ENCODE results near the gene LETM1.

The LETM1 gene

GRCh38 chr4:1856071-1856942 lies at the start of gene LETM1:
LETM1 (minus strand) TSS chr4:1856156; CDS start chr4:1855950, 206 bp downstream.
- peak; percentile 61 for DNase-seq

GRCh38 chr4:1904042-1904441 lies 48.1 kb upstream of the LETM1 start:
- no peak for DNase-seq

- no peak for DNase-seq
Measured at GRCh38 chr4:1903035-1903434, 47.1 kb upstream of the LETM1 start.

DNA sequence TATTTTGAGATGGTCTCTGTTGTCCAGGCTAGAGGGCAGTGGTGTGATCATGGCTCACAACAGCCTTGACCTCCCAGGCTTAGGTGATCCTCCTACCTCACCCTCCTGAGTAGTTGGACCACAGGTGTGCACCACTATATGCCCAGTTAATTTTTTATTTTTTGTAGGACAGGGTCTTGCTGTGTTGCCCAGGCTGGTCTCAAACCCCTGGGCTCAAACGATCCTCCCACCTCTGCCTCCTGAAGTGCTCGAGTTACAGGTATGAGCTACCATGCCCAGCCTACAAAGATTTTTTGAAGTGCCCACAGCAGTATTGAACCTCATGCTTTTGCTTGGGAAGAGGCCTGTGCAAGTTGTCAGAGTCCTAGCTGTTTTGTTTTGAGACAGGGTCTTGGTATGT lies 46.3 kb upstream of the LETM1 start:
- DNase-seq = no peak

GRCh38 chr4:1901127-1901526 lies 45.2 kb upstream of the LETM1 start:
- DNase-seq = no peak

- DNase-seq = no peak
Measured at GRCh38 chr4:1900624-1901023, 44.7 kb upstream of the LETM1 start.

DNA sequence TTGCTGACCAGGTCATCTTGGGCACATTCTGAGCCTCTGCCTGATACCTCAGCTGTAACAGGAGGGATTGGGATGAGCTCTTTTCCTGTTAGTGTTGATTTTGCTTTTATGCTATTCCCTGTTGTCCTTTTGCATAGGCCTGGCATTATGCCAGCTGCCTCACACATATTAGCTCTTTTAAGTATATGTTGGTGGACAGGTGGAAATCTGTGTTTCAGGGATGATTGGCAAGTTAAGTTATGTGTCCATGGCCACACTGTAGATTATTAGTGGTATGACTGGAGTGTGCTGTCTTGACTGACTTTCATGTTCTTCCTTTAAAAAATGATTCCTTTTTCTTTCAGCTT lies 44.1 kb upstream of the LETM1 start:
- DNase-seq = no peak

DNA sequence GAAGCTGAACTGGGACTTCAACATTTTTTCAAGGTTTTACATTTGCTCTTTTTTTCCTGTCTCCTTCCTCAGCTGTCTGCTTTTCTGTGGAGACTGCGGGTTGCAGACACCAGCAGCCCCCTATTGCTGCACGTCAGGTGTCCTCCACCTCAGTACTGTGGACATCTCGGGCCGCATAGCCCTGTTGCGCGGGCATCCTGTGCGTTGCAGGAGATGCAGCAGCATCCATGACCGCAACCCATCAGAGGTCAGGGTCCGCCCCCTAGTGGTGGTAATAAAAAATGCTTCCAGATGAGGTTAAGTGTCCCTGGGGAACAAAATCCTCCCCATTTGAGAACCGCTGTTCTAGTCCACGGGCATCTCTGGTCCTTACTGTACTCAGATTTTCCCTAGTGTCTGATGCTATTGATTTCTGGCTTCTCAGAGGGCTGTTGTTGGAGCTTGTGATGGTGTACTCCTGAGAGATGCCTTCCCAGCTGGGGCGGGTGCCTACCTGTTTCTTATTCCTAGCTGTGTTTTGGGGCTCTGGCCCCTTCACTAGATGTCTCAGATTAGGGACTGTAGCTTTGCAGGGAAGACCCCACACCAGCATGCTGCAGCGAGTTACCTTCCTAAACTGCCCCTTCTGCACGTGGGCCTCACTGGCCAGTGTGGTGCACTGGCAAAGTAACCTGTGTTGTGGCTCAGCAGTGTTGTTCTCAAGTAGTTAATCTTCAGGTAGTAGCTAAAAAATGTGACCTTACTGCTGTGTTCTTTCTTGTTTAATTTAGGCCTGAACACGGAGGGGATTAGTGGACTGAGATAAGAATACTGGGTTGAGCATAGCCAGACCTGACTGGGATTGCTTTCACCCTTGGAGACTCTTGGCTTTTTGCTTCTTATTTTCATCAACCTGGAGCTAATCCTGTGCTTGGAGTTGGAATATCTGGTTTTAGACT lies 43.5 kb upstream of the LETM1 start:
- DNase-seq = peak; percentile 3

GRCh38 chr4:1898681-1899080 lies 42.7 kb upstream of the LETM1 start:
- no peak for DNase-seq

GRCh38 chr4:1898007-1898406 lies 42.1 kb upstream of the LETM1 start:
- no peak for DNase-seq

- DNase-seq = no peak
Measured at GRCh38 chr4:1896658-1896991, 40.7 kb upstream of the LETM1 start.

GRCh38 chr4:1895971-1896657 lies 40.2 kb upstream of the LETM1 start:
- no peak for DNase-seq

- DNase-seq = no peak
Measured at GRCh38 chr4:1890979-1891570, 35.1 kb upstream of the LETM1 start.

DNA sequence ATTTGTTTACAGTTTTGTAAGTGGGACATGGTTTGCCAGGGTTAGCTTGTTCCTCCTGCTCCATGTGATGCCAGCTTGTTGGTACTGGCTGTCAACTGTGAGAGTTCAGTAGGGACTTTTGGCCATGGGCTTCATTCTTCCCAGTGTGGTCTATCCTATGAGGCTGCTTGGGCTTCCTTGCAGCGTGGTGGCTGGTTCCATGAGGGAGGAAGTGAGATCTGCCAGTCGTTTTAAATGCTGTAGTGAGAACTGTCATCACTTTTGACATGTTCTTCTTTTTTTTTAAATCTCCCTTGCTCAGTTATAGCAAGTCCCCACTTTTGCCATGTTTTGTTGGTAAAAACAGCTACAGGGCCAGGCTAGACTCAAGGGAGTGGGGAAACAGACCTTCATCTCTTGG lies 31.1 kb upstream of the LETM1 start:
- DNase-seq = no peak

GRCh38 chr4:1885414-1885813 lies 29.5 kb upstream of the LETM1 start:
- no peak for DNase-seq

DNA sequence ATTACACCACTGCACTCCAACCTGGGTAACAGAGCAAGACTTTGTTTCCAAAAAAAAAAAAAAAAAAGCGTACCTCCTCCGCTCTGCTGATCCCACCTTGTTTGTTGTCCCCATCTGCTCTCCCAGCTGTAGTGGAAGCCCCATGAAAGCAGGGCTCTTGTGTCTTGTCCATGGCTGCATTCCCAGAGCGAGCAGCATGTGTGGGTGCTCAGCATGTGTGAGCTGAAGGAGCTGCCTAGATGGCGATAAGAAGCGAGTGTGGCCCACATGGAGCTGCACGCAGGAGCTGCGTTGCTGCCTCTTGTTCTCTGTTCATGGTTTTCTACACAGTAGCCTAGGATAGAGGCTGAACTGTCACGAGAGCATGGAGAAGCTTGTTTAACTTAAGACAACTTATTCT lies 27.6 kb upstream of the LETM1 start:
- DNase-seq = peak; percentile 14

- DNase-seq = no peak
Measured at GRCh38 chr4:1882850-1883271, 26.9 kb upstream of the LETM1 start.

- DNase-seq = no peak
Measured at GRCh38 chr4:1880332-1880731, 24.4 kb upstream of the LETM1 start.

GRCh38 chr4:1879485-1879884 lies 23.5 kb upstream of the LETM1 start:
- no peak for DNase-seq

DNA sequence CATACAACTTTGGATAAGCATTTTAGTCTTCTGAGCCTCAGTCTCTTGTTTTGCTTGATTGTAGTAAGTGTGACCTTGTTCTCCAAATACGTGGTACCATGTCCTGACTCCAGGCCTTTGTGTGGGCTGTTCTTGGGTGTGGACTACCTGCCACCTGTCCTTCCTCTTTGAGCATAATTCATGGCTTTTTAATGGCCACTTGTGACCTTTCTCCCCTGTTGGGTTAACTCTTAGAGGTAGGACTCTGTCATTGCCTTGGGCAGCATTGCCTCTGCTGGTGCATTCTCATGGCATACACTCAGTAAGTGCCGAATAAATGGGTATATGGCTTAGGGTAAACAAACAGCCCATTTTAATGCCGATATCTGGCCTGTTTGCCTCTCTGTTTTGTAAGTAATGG lies 18.2 kb upstream of the LETM1 start:
- DNase-seq = no peak

- no peak for DNase-seq
Measured at GRCh38 chr4:1873776-1874175, 17.8 kb upstream of the LETM1 start.

DNA sequence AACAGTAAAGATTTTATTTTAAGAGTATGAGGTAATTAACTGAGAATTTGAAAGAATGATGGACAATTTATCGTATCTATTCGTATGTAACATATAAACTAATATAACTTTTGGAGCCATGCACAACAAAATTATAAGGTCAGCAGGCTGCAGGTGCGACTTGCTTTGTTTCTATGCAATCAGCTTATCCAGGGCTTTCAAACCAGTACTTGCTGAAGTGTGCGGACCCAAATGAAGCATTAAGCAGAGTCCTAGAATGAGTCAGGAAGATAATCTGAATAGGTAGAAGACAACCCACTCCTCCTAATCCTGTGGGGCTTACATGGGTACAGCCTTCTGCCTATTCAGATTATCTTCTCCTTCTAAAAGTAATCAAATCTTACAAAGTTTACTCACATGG lies 17.3 kb upstream of the LETM1 start:
- no peak for DNase-seq

GRCh38 chr4:1872870-1873269 lies 16.9 kb upstream of the LETM1 start:
- no peak for DNase-seq
